Cardiac fibroblast (primary cell): ENCODE measurements around the gene FMNL2.
A peak's percentile ranks its signal among the peaks of the same experiment; 100 is the strongest.

Experiments used
- DNase-seq, 2 donors: peaks; one replicate each; pipeline versions ENCODE4 v3.0.0 to v3.0.0-alpha.2; 2010; ENCODE audit warnings: low read depth in 2 of 2
- H3K4me3 ChIP-seq, 2 donors: replicated peaks in 1 of 2; 1 replicate in 1 of 2; 2 replicates in 1 of 2; pipeline ENCODE4 v1.5.1; 2011; ENCODE audit warnings: low read depth in 2 of 2, low read length in 2 of 2, mild to moderate bottlenecking in 2 of 2, moderate library complexity in 1 of 2
- CTCF ChIP-seq: IDR thresholded peaks from one replicate; pipeline ENCODE4 v1.5.1; 2011; ENCODE audit warnings: low read depth, mild to moderate bottlenecking, low read length, inconsistent platforms

FMNL2 gene

GRCh38 chr2:152646264-152646663 is 311.3 kb downstream of the FMNL2 start:
- no peak for TF ChIP-seq CTCF

GRCh38 chr2:152646775-152647174 is 311.8 kb downstream of the FMNL2 start:
- TF ChIP-seq CTCF = no peak
- H3K4me3 ChIP-seq = no peak overlapping the region
- peak; percentile 70 to 90 for DNase-seq

More at GRCh38 chr2:152646264-152646663, 311.3 kb downstream of the FMNL2 start:
- no peak overlapping the region for H3K4me3 ChIP-seq
- no peak for DNase-seq

GRCh38 chr2:152647552-152647951 is 312.6 kb downstream of the FMNL2 start:
- TF ChIP-seq CTCF = no peak
- no peak overlapping the region for H3K4me3 ChIP-seq
- DNase-seq = peak in 1 of 2 donors; percentile 47

GRCh38 chr2:152648336-152648735 is 313.4 kb downstream of the FMNL2 start:
- TF ChIP-seq CTCF = peak; percentile 32
- no peak overlapping the region for H3K4me3 ChIP-seq
- DNase-seq = peak; percentile 23 to 29

- H3K4me3 ChIP-seq = no peak overlapping the region
- TF ChIP-seq CTCF = no peak
- no peak for DNase-seq
Observed at GRCh38 chr2:152649997-152650396, 315.0 kb downstream of the FMNL2 start.

- no peak for DNase-seq
- no peak for TF ChIP-seq CTCF
- H3K4me3 ChIP-seq = no peak overlapping the region
Observed at GRCh38 chr2:152650768-152651371, 315.9 kb downstream of the FMNL2 start.

- no peak for TF ChIP-seq CTCF
- no peak for DNase-seq
- H3K4me3 ChIP-seq = no peak overlapping the region
Observed at GRCh38 chr2:152651834-152652233, 316.9 kb downstream of the FMNL2 start.
